NCI-H446 (cell line): Measurements from ENCODE around the gene UBA3.

ENCODE experiments used
- DNase-seq, 2 experiments: peaks; one replicate each; lab custom pipeline; 2025; lab: John Stamatoyannopoulos, UW

Gene UBA3

DNA sequence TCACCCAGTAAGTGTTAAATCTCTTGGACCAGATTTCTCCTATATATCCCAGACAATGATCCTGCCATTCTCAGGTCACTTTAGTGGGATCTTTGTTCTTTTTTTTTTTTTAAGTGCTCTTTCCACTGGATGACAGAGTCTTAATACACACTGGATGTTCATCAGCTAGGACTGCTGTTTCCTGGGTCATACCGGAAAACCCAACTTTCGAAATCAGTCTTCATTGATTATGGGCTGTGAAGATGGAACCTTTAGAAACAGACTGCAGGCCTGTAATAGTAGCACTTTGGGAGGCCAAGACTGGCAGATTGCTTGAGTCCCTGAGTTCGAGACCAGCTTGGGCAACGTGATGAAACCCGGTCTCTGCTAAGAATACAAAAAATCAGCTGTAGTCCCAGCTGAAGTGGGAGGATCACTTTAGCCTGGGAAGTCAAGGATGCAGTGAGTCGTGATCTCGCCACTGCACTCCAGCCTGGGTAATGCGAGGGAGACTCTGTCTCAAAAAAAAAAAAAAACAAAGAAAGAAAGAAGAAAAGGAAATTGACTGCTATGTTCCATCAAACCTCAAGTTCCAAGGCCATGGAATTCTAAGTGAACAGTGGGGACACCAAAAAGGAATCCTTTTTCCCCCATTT lies 69.0 kb downstream of the UBA3 start:
- no peak for DNase-seq

DNA sequence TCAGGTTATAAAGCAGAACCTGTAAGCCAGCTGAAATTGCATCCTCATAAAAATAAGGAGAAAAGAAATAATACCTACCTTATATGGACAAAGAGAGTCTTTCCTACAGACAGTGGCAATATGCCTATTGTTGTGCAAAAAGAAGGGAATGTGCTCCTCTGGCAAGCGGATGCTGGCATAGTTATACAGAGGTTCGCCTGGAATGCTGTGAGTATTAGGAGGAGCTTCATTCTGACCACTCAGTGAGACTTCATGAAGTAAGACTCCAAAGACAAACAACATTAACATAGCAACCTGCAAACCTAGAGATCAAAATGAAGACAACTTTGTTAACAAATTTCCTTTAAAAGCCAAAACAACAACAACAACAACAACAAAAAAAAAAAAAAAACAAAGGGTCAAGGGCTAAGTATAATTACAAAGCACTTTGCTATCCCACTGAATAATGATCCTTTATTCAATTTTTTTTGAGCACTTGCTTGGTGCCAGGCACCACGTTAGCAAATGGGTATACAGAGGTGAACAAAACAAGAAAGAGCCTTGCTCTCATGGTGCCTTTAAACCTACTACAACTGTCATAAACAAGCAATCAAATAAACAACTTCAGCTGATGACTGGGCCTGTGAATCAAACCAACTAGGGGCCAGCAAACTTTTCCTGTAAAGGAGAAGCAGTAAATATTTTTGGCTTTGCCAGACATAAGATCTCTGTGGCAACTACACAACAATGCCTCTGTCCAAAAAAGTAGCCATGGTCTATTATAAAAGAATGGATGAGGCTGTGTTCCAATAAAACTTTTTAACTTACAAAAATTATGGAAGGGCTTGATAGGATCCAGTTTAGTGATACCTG lies 70.4 kb downstream of the UBA3 start:
- no peak for DNase-seq

DNA sequence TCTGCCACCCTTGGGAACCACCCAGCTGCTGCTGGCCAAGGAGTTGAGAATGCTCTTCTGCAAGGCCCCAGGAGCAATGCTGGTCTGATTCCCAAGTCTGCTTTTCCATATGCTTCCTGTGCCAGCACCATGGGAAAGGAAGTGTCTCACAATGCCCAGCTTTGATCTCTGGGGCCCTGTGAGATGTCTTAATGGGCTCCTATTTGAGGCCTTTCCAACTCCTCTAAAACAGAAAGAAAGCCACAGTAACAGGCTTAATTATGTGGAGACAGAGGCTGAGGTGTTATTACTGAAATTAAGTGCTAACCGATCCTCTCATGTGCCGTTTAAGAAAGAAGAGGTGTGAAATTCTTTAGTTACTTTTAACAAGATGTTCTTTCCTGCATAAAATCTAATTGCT lies 71.2 kb downstream of the UBA3 start:
- DNase-seq = no peak

DNA sequence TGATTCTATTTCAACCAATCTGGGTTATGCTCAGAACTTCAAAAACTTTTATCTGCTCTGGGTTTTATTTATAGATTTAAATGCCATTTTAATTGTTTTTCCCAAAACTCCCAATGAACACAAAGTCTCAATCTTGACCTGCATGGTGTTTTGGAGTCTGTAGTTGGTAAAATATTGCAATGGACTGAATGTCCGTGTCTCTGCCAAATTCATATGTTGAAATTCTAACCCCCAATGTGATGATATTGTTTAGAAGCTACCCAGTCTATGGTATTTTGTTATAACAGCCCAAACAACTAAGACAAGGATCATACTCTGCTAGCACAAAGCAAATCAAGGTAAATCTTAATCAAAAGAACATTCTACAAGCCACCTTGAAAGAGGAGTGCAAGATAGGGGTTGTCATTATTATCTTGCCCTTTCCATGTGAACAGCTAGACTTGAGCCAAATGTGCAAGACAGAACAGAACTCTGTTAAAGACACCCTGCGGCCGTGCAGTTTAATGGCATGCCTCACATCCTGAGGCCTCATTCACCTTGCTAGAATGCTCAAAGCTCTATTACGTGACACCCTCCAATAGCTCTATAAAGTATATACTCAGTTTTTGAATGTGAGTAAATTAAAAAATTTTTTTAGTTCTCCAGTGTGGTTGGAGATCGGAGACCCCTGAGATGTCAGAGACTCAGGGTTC lies 74.2 kb downstream of the UBA3 start:
- no peak for DNase-seq

DNA sequence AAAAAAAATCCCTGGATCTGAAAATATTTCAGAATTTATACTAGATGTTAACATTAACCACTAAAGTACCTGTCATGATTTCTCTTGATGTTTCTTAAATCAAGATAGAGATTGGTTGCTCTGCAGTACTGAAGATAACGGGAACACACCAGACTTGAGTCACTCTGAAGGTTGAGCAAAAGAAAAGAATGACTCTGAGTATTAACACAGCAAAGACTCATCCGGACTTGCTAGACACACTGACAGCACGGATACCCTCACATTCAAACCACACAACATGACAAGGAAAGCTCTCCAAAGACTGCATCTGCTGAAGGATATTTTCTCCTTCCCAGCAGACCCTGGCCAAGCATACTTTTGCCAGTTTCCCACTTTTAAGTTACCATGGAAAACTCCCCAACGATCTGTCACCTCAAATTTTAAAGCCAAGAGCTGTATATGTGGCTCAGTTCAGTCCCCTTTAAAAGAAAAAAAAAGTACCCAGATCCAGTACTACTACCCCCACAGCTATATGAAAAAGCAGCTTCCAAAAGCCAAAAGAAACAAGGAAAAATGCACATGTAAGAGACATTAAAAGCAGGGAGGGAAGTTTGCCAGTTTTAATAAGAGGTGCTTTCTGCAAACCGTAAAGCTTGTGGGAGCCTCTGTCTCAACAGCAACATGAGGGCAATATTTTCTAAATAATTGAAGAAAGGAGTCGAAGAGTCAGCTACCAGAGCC lies 74.9 kb downstream of the UBA3 start:
- DNase-seq = no peak
